OCI-LY3 (cell line): ENCODE measurements around the gene GRAP2.

Experiments
- CTCF ChIP-seq: fragments of 200-600, 300-600 bp; sonication (generic); IDR thresholded peaks from 2 replicates; pipeline ENCODE4 v1.5.1; 2014; ENCODE audit warnings: antibody characterized with exemption, low read length, low read depth
- EZH2phosphoT487 ChIP-seq: fragments of 200-600 bp; shearing (Covaris generic); IDR thresholded peaks from 2 replicates; pipeline ENCODE4 v1.6.1; 2018; ENCODE audit warnings: antibody characterized with exemption, mixed run types, low read depth

- TF ChIP-seq CTCF (no peak), EZH2phosphoT487 (no peak)
Measured at GRCh38 chr22:39967996-39968972, 67.4 kb downstream of the GRAP2 start.
